Measurements from ENCODE around the gene XAGE2. TPM values are rescaled to one million over a fixed set of nuclear protein-coding genes. Genes with fewer than 3 reads are reported as not detected.
A peak's percentile ranks its signal among the peaks of the same experiment; 100 is the strongest.

Gene XAGE2
- total RNA-seq, 2 donors from 2014 or later, result not detected

DNA sequence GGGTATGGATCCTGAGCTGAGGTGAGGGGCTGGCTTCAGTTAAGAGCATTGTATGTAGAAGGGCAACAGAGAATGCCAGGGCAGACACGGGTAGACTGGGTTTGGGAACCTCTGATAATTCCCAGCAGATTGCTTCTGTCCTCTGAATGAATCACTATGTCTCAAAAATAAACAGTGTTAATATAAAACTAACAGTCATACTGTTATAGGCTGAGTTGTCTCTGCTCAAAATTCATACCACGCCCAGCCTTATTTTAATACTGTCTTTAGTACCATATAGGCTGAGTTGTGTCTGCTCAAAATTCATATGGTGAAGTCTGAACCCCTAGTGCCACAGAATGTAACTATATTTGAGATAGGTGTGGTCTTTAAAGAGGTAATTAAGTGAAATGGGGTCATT, 10.0 kb downstream of the XAGE2 start:
- Mint-ChIP-seq H3K4me3 (no peak overlapping the region), H3K27me3 (peaks cover 8 to 16% of the 10 kb centered on the region in 2 donors), H3K4me1 (ENCODE audit: low read depth in 2 of 2) (no peaks in the 10 kb centered on the region), H3K36me3 (no peaks in the 10 kb centered on the region), H3K9me3 (no peaks in the 10 kb centered on the region), H3K27ac (no peak overlapping the region)
- no peak for ATAC-seq
- DNase-seq (ENCODE audit: low spot score), result no peak

DNA sequence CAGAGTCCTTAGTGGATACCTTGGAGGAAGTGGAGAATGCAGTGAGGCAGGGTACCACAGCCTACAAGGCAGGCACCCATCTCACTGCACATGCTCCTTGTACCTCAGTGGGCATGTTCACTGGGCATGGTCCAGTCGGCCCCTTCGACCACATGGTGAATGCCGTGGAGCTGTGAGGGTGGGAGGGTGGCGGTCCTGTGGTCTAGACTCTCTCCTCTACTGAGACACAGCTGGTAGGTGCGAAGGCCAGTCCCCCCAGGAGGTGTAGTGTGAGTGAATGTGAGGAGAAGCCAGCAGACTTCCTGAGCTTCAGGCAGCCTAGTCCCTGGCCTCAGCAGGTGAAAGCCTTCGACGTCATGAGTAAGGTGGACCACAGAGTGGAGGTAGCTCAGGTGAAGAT, 12.2 kb downstream of the XAGE2 start:
- no peak overlapping the region for H3K27ac Mint-ChIP-seq
- peak in 1 of 2 donors; percentile 28 for ATAC-seq
- no peaks in the 10 kb centered on the region for H3K36me3 Mint-ChIP-seq
- H3K4me1 Mint-ChIP-seq (ENCODE audit: low read depth in 2 of 2), result no peaks in the 10 kb centered on the region
- no peak for DNase-seq (ENCODE audit: low spot score)
- H3K4me3 Mint-ChIP-seq, result no peak overlapping the region
- H3K27me3 Mint-ChIP-seq, result peaks cover 8 to 16% of the 10 kb centered on the region in 2 donors
- no peaks in the 10 kb centered on the region for H3K9me3 Mint-ChIP-seq

DNA sequence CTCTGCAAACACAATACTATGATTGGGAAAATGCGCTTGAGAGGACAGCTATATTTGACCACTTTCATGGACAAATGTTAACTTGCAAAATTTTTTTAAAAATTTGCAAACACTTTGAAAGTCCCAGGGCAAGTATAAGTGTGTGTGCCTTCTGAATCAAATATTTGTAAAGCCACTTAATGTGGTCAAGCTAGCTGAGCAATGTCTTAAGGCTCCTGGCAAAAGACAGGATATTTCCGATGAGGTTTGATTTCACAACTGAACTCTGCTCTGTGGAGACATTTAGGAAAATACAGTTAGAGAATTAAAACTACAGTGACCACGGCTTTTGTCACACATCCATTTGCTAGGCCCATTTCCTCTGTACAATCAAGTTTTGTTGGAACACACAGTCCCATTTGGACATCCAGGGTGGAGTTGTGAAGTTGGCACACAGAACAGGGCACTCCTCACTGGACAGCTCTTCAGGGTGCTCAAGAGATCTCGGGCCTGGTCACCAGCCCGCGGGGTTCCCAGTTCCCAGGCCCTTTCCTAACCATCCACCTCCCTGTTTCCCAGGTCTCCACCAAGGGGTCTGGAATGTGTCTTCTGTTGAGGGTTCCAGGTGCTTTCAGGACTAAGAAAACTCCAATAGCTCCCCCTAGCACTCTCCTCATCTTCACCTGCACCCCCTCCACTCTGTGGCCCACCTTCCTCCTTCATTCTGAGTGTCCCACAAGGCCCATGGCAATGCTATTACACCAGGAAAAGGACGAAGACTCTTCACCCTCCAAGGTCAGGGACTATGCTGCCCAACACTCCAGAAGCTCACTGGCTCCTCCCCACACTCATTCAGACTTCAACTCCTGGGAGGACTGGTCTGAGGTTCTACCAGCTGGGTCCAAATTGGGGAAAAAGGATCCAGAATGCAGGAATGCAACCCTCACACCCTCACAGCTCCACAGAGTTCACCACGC, 41.9 kb downstream of the XAGE2 start:
- Mint-ChIP-seq H3K27me3 (peaks cover 5 to 26% of the 10 kb centered on the region in 2 donors), H3K4me3 (no peak overlapping the region), H3K36me3 (no peaks in the 10 kb centered on the region), H3K27ac (no peak overlapping the region), H3K9me3 (no peaks in the 10 kb centered on the region), H3K4me1 (ENCODE audit: low read depth in 2 of 2) (no peaks in the 10 kb centered on the region)
- ATAC-seq, result peak in 1 of 2 donors; percentile 28
- DNase-seq (ENCODE audit: low spot score), result no peak

GRCh38 chrX:52415304-52415703, 46.5 kb downstream of the XAGE2 start:
- H3K27ac Mint-ChIP-seq, result no peak overlapping the region
- H3K4me3 Mint-ChIP-seq, result no peak overlapping the region
- DNase-seq (ENCODE audit: low spot score) (no peak), ATAC-seq (no peak)
- H3K36me3 Mint-ChIP-seq, result no peaks in the 10 kb centered on the region
- no peaks in the 10 kb centered on the region for H3K4me1 Mint-ChIP-seq (ENCODE audit: low read depth in 2 of 2)
- peaks cover 5 to 35% of the 10 kb centered on the region in 2 donors for H3K27me3 Mint-ChIP-seq
- no peaks in the 10 kb centered on the region for H3K9me3 Mint-ChIP-seq

- ATAC-seq (no peak), DNase-seq (ENCODE audit: low spot score) (no peak)
- H3K27ac Mint-ChIP-seq, result no peak overlapping the region
- H3K4me3 Mint-ChIP-seq, result no peak overlapping the region
- no peaks in the 10 kb centered on the region for H3K9me3 Mint-ChIP-seq
- H3K4me1 Mint-ChIP-seq (ENCODE audit: low read depth in 2 of 2), result no peaks in the 10 kb centered on the region
- H3K27me3 Mint-ChIP-seq, result peaks cover 5 to 35% of the 10 kb centered on the region in 2 donors
- no peaks in the 10 kb centered on the region for H3K36me3 Mint-ChIP-seq
Measured at GRCh38 chrX:52416816-52417215, 48.0 kb downstream of the XAGE2 start.

- Mint-ChIP-seq H3K27me3 (peaks cover 0 to 25% of the 10 kb centered on the region in 2 donors), H3K4me3 (no peak overlapping the region), H3K27ac (no peak overlapping the region), H3K9me3 (no peaks in the 10 kb centered on the region), H3K4me1 (ENCODE audit: low read depth in 2 of 2) (no peaks in the 10 kb centered on the region), H3K36me3 (no peaks in the 10 kb centered on the region)
- ATAC-seq, result peak in 1 of 2 donors; percentile 26
- no peak for DNase-seq (ENCODE audit: low spot score)
Measured at GRCh38 chrX:52420824-52421443, 52.1 kb downstream of the XAGE2 start.

- H3K27ac Mint-ChIP-seq, result no peak overlapping the region
- no peaks in the 10 kb centered on the region for H3K36me3 Mint-ChIP-seq
- peaks cover 0 to 22% of the 10 kb centered on the region in 2 donors for H3K27me3 Mint-ChIP-seq
- no peaks in the 10 kb centered on the region for H3K4me1 Mint-ChIP-seq (ENCODE audit: low read depth in 2 of 2)
- DNase-seq (ENCODE audit: low spot score), result no peak
- H3K4me3 Mint-ChIP-seq, result no peak overlapping the region
- ATAC-seq, result no peak
- no peaks in the 10 kb centered on the region for H3K9me3 Mint-ChIP-seq
Measured at GRCh38 chrX:52422884-52423283, 54.1 kb downstream of the XAGE2 start.

DNA sequence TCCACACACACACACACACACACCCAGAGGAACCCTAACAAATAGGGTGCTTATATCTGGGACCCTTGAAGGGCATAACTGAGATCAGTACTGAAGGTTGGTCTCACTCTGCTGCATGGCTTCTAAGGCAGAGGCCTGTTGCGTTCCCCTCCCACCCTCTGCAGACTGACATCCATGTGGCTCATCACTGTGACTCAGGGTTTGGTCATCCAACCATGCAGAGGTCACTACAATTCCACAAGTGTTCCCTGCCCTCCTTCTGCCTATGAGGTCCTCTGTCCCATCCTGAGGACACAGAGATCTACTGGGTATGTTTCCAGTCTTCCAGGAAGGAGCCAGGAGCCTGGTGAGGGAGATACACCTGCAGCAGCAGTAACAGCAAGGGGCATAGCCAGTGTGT, 55.8 kb downstream of the XAGE2 start:
- H3K36me3 Mint-ChIP-seq, result no peaks in the 10 kb centered on the region
- ATAC-seq (no peak), DNase-seq (ENCODE audit: low spot score) (no peak)
- H3K4me3 Mint-ChIP-seq, result no peak overlapping the region
- no peak overlapping the region for H3K27ac Mint-ChIP-seq
- H3K4me1 Mint-ChIP-seq (ENCODE audit: low read depth in 2 of 2), result no peaks in the 10 kb centered on the region
- peaks cover 0 to 20% of the 10 kb centered on the region in 2 donors for H3K27me3 Mint-ChIP-seq
- H3K9me3 Mint-ChIP-seq, result no peaks in the 10 kb centered on the region

Other genes starting within 250 kb of the XAGE2 start
- gene MAGED4, start 184.1 kb upstream of the XAGE2 start, total RNA-seq, result 1 to 10 TPM in 1 of 2 donors, not detected in 1; 1.2 TPM
- gene XAGE1A, start 126.8 kb downstream of the XAGE2 start, total RNA-seq, result not detected
- gene XAGE1B, start 148.0 kb downstream of the XAGE2 start, total RNA-seq, result not detected

Measured in natural killer cell treated with Interleukin-12 subunit alpha and Interleukin-12 subunit beta and Interleukin-15 and Interleukin-18, amount 100 ng/mL, for 72 hours (primary cell).